GM19397 (cell line): ENCODE results near the gene SCAMP5.

Experiments used
- ATAC-seq: cut with Tn5 transposase; IDR thresholded peaks from one replicate; pipeline ENCODE4 v1.9.1; 2021; ENCODE audit warnings: mild to moderate bottlenecking, moderate library complexity; ENCODE audit not compliant: unreplicated experiment

The SCAMP5 gene

DNA sequence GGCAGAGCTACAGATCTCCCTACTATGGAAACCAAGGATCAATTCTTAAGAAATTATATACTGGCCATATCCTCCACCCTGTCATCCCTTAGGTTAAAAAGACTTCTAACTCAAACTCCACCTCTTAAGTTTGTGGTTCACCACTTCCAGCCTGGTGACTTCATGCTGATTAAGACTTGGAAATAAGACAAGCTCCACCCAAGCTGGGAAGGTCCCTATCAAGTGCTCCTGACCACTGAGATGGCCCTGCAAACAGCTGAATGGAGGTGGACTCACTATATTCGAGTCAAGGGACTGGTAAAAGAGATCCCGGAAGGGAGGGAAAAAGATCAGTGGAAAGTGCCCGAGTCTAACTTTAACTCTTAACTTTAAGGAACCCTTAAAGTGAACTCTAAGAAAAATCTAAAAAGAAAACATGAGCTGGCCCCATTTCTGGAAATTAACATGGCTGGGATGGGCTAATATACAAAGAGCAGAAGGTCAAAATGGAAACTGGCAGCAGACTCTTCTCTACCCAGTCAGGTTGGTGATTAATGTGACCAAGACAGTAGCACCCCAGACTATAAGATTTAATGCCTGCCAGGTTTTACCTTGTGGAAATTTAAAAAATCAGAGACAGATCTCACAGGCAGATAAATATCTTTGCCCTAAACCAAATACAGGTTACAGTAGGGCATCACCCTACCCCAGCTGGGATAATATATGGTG, 71.9 kb downstream of the SCAMP5 start:
- no peak for ATAC-seq

DNA sequence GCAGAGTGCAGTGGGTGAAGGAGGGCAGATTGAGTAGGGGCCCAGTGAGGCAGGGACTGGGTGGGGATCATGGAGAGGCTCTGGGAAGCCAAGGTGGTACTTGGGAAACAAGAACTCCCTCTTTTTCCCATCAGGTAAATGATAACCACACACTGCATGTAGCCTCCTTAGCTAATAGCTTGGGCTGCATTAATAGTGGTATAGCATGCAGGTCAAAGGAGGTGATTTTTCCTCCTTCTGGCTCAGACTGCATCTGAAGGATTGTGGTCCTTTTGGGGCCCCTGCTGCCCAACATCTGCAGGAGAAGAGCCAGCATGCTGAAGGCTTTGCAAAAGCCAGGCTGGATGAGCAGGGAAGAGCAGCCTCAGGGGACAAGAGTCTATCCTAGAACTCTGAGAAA, 73.4 kb downstream of the SCAMP5 start:
- no peak for ATAC-seq

DNA sequence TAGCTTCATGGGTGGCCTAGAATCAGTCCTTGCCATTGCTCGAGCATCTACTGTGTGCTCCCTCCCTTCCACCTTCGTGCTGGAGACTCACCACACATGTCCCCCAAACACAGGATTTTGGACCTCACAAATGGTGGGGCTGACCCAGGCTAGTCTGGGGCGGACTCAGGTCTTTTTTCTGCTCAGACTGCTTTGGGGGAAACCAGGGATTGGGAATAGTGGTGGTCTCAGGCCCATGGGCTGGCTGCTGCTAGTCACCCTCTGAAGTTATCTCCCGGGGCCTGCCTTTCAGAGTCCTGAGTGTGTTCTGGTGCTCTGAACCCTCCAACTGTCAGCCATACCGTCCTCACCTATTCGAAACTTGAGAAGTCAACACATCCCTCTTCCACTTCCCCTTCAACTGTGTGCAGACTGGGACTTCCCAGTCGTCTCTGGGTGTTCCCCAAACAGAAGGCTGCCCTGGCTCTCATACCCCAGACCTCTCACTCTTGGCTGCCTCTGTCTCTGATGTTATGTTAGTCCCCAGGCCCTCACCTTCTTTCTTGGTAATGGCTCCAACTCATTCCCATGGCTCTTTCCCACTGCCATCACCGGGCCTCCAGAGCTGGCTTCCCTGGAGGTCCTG, 74.0 kb downstream of the SCAMP5 start:
- ATAC-seq, result peak; percentile 70

DNA sequence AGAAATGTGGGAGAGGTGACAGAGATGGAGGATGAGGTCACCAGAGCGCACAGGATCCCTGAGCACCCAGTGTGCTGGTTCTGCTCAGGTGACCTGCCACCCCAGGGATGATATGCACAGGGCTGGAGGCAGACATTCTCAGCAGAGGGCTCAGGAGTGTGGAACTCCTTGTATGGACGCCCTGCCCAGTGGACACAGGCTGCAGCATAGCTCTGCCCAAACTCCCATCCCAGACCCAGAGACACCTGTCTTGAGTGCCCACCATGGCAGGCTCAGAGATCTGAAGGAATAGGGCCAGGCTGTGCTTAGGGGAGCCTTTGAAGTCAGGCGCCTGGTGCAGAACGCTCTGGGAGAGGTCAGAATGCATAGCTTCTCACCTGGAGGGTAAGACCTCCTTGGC, 75.3 kb downstream of the SCAMP5 start:
- ATAC-seq, result no peak
